CD14-positive monocyte (primary cell): Measurements from ENCODE around the gene ADCY7. TPM values are rescaled to one million over a fixed set of nuclear protein-coding genes. Genes with fewer than 3 reads are reported as not detected.

Experiments used
- DNase-seq, 3 donors: peaks; one replicate each; pipeline ENCODE4 v3.0.0-alpha.2; 2011 to 2022
- H2AFZ ChIP-seq: 2 replicates; pipeline ENCODE4 v1.6.0; 2012; ENCODE audit warnings: mild to moderate bottlenecking, low read depth, low read length, inconsistent platforms; ENCODE audit not compliant: insufficient read depth, poor library complexity, severe bottlenecking
- H3K27ac ChIP-seq, 2 donors: 1 replicate in 1 of 2; 2 replicates in 1 of 2; pipeline ENCODE4 v1.5.1; 2012 to 2013; ENCODE audit warnings: low read length in 2 of 2, control low read depth in 1 of 2, inconsistent platforms in 1 of 2, low read depth in 1 of 2, mild to moderate bottlenecking in 1 of 2
- H3K27me3 ChIP-seq, 2 donors: one replicate each; pipeline versions ENCODE4 v1.6.0 to v1.6.1; 2011 to 2013; ENCODE audit warnings: low read length in 2 of 2; ENCODE audit not compliant: control insufficient read depth in 2 of 2, insufficient read depth in 2 of 2
- H3K36me3 ChIP-seq, 2 donors: replicated peaks in 1 of 2; 1 replicate in 1 of 2; 2 replicates in 1 of 2; pipeline versions ENCODE4 v1.5.1 to v1.6.1; 2012 to 2013; ENCODE audit warnings: low read length in 2 of 2, control low read depth in 1 of 2, inconsistent platforms in 1 of 2, mild to moderate bottlenecking in 1 of 2; ENCODE audit not compliant: insufficient read depth in 2 of 2, control insufficient read depth in 1 of 2
- H3K4me1 ChIP-seq, 2 donors: 1 replicate in 1 of 2; 2 replicates in 1 of 2; pipeline versions ENCODE4 v1.5.1 to v1.6.1; 2012 to 2013; ENCODE audit warnings: low read length in 2 of 2, control low read depth in 1 of 2, inconsistent platforms in 1 of 2, mild to moderate bottlenecking in 1 of 2, moderate library complexity in 1 of 2; ENCODE audit not compliant: insufficient read depth in 2 of 2, control insufficient read depth in 1 of 2
- H3K4me2 ChIP-seq: replicated peaks from 2 replicates; pipeline ENCODE3; 2012; ENCODE audit warnings: low read length, moderate library complexity, mild to moderate bottlenecking; ENCODE audit not compliant: poor library complexity, severe bottlenecking; ENCODE audit errors: extremely low read depth
- H3K4me3 ChIP-seq, 3 experiments: fragments of 200-600 bp in 1 of 3; sonication (generic) in 1 of 3; replicated peaks in 1 of 3; 1 replicate in 2 of 3; 2 replicates in 1 of 3; pipeline ENCODE4 v1.5.1; 2011 to 2013; ENCODE audit warnings: low read length in 3 of 3, mild to moderate bottlenecking in 3 of 3, control low read depth in 2 of 3, low read depth in 2 of 3, inconsistent platforms in 1 of 3, moderate library complexity in 1 of 3
- H3K79me2 ChIP-seq: 2 replicates; pipeline ENCODE4 v1.6.0; 2012; ENCODE audit warnings: mild to moderate bottlenecking, control low read depth, inconsistent platforms, low read length, moderate library complexity; ENCODE audit not compliant: insufficient read depth
- H3K9ac ChIP-seq: 2 replicates; pipeline ENCODE4 v1.6.0; 2017; ENCODE audit warnings: low read length, mild to moderate bottlenecking; ENCODE audit not compliant: insufficient read depth, poor library complexity, severe bottlenecking
- H3K9me3 ChIP-seq, 2 donors: replicated peaks in 1 of 2; 1 replicate in 1 of 2; 2 replicates in 1 of 2; pipeline versions ENCODE4 v1.5.1 to v1.6.1; 2012 to 2013; ENCODE audit warnings: low read length in 2 of 2, control low read depth in 1 of 2; ENCODE audit not compliant: control insufficient read depth in 1 of 2, insufficient read depth in 1 of 2
- H4K20me1 ChIP-seq: 2 replicates; pipeline ENCODE4 v1.6.0; 2012; ENCODE audit warnings: mild to moderate bottlenecking, low read length, control low read depth, moderate library complexity; ENCODE audit not compliant: insufficient read depth
- H3K27ac Mint-ChIP-seq, 7 donors: one replicate each; pipeline ENCODE4 v1.8.0; 2020; ENCODE audit warnings: mild to moderate bottlenecking in 7 of 7, mixed read lengths in 7 of 7, moderate library complexity in 6 of 7, inconsistent platforms in 2 of 7
- H3K27me3 Mint-ChIP-seq, 3 donors: one replicate each; pipeline ENCODE4 v1.8.0; 2021 to 2022; ENCODE audit warnings: low read depth in 3 of 3, mild to moderate bottlenecking in 3 of 3, mixed read lengths in 3 of 3, moderate library complexity in 3 of 3, inconsistent platforms in 1 of 3
- H3K36me3 Mint-ChIP-seq, 2 donors: one replicate each; pipeline ENCODE4 v1.8.0; 2020; ENCODE audit warnings: mixed read lengths in 2 of 2, inconsistent platforms in 1 of 2, mild to moderate bottlenecking in 1 of 2
- H3K4me1 Mint-ChIP-seq: one replicate; pipeline ENCODE4 v1.8.0; 2020; ENCODE audit warnings: mild to moderate bottlenecking, mixed read lengths
- H3K4me3 Mint-ChIP-seq, 2 donors: one replicate each; pipeline ENCODE4 v1.8.0; 2020; ENCODE audit warnings: mild to moderate bottlenecking in 2 of 2, mixed read lengths in 2 of 2, moderate library complexity in 1 of 2
- H3K9me3 Mint-ChIP-seq, 7 donors: one replicate each; pipeline ENCODE4 v1.8.0; 2020 to 2022; ENCODE audit warnings: mixed read lengths in 7 of 7, mild to moderate bottlenecking in 6 of 7, moderate library complexity in 6 of 7, inconsistent platforms in 2 of 7
- CTCF ChIP-seq: fragments of 200-600 bp; IDR thresholded peaks from one replicate; pipeline ENCODE4 v1.8.0; 2022; ENCODE audit warnings: antibody characterized with exemption, mild to moderate bottlenecking
- WGBS: methylation state at CpG from one replicate; pipeline ENCODE4 v1.1.5; 2013; ENCODE audit warnings: missing lambda C conversion rate; ENCODE audit not compliant: insufficient coverage; 5-methylcytosine and 5-hydroxymethylcytosine counted together
- intact Hi-C, 2 donors: fragments of 100-400 bp; cut with micrococcal nuclease; formaldehyde crosslinking; loops; one replicate each; pipeline versions ENCODE4 v1.15.0 to v1.15.1; 2023
- polyA plus RNA-seq, 3 donors: library from polyadenylated mRNA; depleted of rRNA in 1 of 3; unstranded in 2 of 3; stranded (reverse) in 1 of 3; fragments of 300-500 nt in 2 of 3; fragments of >200 nt in 1 of 3; fragmentation: Illumina TruSeq in 2 of 3; gene quantifications; 1 replicate in 2 of 3; 2 replicates in 1 of 3; pipeline ENCODE4 v1.2.3, GENCODE V29; 2012 to 2021

ADCY7 gene
- polyA plus RNA-seq, 3 donors = 53.1 to 230 (median 91.5) TPM

DNA sequence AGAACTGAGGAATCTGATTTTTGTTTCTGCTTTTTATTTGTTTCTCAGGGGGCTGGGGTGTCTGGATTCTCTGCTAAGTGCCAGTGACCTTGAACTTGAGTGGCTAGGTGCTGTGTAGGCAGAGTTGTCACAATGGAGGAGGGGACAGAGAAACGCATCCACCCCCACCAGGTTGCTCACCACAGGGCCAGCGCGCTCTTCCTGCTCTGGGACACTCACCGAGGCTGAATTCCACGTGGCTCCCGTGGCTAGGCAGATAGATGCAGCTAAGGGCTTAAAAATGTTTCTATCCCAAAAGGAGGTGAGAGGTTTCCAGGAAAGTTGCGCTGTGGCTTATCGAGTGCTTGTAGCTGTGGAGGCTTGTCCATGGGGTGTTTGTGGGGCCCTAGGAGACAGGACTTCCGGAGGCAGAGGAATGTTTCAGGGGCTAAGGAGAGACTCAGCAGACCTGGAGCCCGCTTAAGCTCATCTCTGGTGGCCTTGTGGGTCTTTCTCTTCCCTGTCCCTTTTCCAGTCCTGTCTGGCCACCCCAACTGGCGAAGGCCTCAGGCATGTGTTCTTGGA is 36.8 kb downstream of the ADCY7 start:
- peak overlapping the region in 5 of 7 donors; percentile 28 to 53 (median 46) for H3K27ac Mint-ChIP-seq
- H3K9me3 Mint-ChIP-seq = no peaks in the 10 kb centered on the region
- no peaks in the 10 kb centered on the region for H3K4me1 ChIP-seq
- peaks cover 0 to 2% (median 1%) of the 10 kb centered on the region in 3 donors for H3K27me3 Mint-ChIP-seq
- no peak for DNase-seq
- peaks cover 76 to 98% of the 10 kb centered on the region in 2 donors for H3K36me3 Mint-ChIP-seq
- H3K4me2 ChIP-seq = no peak overlapping the region
- H3K9ac ChIP-seq = no peak overlapping the region
- H3K27me3 ChIP-seq = no peaks in the 10 kb centered on the region
- intact Hi-C loops = no loop called here
- H3K4me3 Mint-ChIP-seq = no peak overlapping the region
- H3K79me2 ChIP-seq = peaks cover 49% of the 10 kb centered on the region
- 100% methylated on average over 4 of the region's 11 CpGs for WGBS
- peaks cover 100% of the 10 kb centered on the region for H4K20me1 ChIP-seq
- H3K9me3 ChIP-seq = no peaks in the 10 kb centered on the region
- TF ChIP-seq CTCF = no peak
- peak overlapping the region in 1 of 2 donors; percentile 41 for H3K27ac ChIP-seq
- no peaks in the 10 kb centered on the region for H3K4me1 Mint-ChIP-seq
- no peak overlapping the region for H3K4me3 ChIP-seq
- H3K36me3 ChIP-seq = peaks cover 95 to 100% of the 10 kb centered on the region in 2 donors
- H2AFZ ChIP-seq = no peak overlapping the region

GRCh38 chr16:50303605-50304466 is 37.5 kb downstream of the ADCY7 start:
- Histone ChIP-seq H3K79me2 (peaks cover 42% of the 10 kb centered on the region), H3K36me3 (peaks cover 95 to 100% of the 10 kb centered on the region in 2 donors), H3K4me2 (no peak overlapping the region), H3K27me3 (no peaks in the 10 kb centered on the region), H3K27ac (peak overlapping the region in 1 of 2 donors; percentile 41), H3K9ac (no peak overlapping the region), H4K20me1 (peaks cover 100% of the 10 kb centered on the region), H3K9me3 (no peaks in the 10 kb centered on the region), H2AFZ (no peak overlapping the region), H3K4me3 (no peak overlapping the region), H3K4me1 (no peaks in the 10 kb centered on the region)
- Mint-ChIP-seq H3K4me3 (no peak overlapping the region), H3K36me3 (peaks cover 76 to 98% of the 10 kb centered on the region in 2 donors), H3K4me1 (no peaks in the 10 kb centered on the region), H3K9me3 (no peaks in the 10 kb centered on the region), H3K27ac (peak overlapping the region in 2 of 7 donors; percentile 38 to 46), H3K27me3 (peaks cover 0 to 2% (median 1%) of the 10 kb centered on the region in 3 donors)
- no peak for TF ChIP-seq CTCF
- intact Hi-C loops = no loop called here
- 95% methylated on average over 28 of the region's 33 CpGs for WGBS
- DNase-seq = no peak
